Breast epithelium (tissue), 4 donors: ENCODE measurements around the gene OR4D9. TPM values are rescaled to one million over a fixed set of nuclear protein-coding genes. Genes with fewer than 3 reads are reported as not detected.
"Not testable (repeated sequence)": the region's sequence is repeated elsewhere in the genome, so short reads cannot be mapped to it uniquely, and the experiment has no call there.

Experiments
- DNase-seq, 2 donors: peaks; one replicate each; pipeline ENCODE4 v3.0.0-alpha.2; 2019; ENCODE audit warnings: low spot score in 2 of 2
- H3K27ac ChIP-seq, 2 donors: fragments of 200-600 bp; sonication (generic) in 1 of 2; one replicate each; pipeline ENCODE4 v1.5.1; 2016 to 2019; ENCODE audit warnings: mild to moderate bottlenecking in 1 of 2
- H3K27me3 ChIP-seq, 2 donors: fragments of 200-600 bp; sonication (generic) in 1 of 2; one replicate each; pipeline versions ENCODE4 v1.5.1 to v1.6.0; 2017 to 2019; ENCODE audit warnings: control low read depth in 1 of 2, mild to moderate bottlenecking in 1 of 2
- H3K36me3 ChIP-seq: fragments of 200-600 bp; one replicate; pipeline ENCODE4 v1.5.1; 2019
- H3K4me1 ChIP-seq, 2 donors: fragments of 200-600 bp; sonication (generic); one replicate each; pipeline ENCODE4 v1.5.1; 2016 to 2019; ENCODE audit warnings: control low read depth in 1 of 2
- H3K4me3 ChIP-seq, 3 donors: fragments of 200-600 bp; sonication (generic); 1 replicate in 2 of 3; 2 replicates in 1 of 3; pipeline ENCODE4 v1.5.1; 2016 to 2019; ENCODE audit warnings: mild to moderate bottlenecking in 3 of 3, moderate library complexity in 2 of 3
- H3K9me3 ChIP-seq, 2 donors: fragments of 200-600 bp; sonication (generic) in 1 of 2; one replicate each; pipeline ENCODE4 v1.5.1; 2016 to 2019; ENCODE audit warnings: control low read depth in 1 of 2
- POLR2A ChIP-seq: fragments of 450-650 bp; IDR thresholded peaks from one replicate; pipeline ENCODE4 v1.6.1; 2016; ENCODE audit warnings: antibody characterized with exemption, mild to moderate bottlenecking, moderate library complexity
- POLR2AphosphoS5 ChIP-seq, 3 donors: sonication (generic); formaldehyde crosslinking; IDR thresholded peaks; one replicate each; pipeline ENCODE4 v1.6.1; 2017; ENCODE audit warnings: antibody characterized with exemption in 3 of 3
- intact Hi-C: fragments of 100-400 bp; cut with DNase I; formaldehyde crosslinking; loops from one replicate; pipeline ENCODE4 v1.15.1; 2023; ENCODE audit warnings: low total_unique reads
- total RNA-seq, 3 donors: library from RNA; depleted of rRNA; stranded (reverse); fragments of >200 nt; gene quantifications; one replicate each; pipeline ENCODE4 v1.1.0, GENCODE V29; 2016
- TF ChIP-seq, protein P1 (sequence below), 3 donors: fragments of 450-650 bp; IDR thresholded peaks; one replicate each; pipeline ENCODE4 v1.5.1; 2016 to 2017; ENCODE audit warnings: antibody characterized with exemption in 3 of 3, mild to moderate bottlenecking in 3 of 3, moderate library complexity in 3 of 3

The OR4D9 gene
- total RNA-seq, 3 donors from 2014 or later: not detected

DNA sequence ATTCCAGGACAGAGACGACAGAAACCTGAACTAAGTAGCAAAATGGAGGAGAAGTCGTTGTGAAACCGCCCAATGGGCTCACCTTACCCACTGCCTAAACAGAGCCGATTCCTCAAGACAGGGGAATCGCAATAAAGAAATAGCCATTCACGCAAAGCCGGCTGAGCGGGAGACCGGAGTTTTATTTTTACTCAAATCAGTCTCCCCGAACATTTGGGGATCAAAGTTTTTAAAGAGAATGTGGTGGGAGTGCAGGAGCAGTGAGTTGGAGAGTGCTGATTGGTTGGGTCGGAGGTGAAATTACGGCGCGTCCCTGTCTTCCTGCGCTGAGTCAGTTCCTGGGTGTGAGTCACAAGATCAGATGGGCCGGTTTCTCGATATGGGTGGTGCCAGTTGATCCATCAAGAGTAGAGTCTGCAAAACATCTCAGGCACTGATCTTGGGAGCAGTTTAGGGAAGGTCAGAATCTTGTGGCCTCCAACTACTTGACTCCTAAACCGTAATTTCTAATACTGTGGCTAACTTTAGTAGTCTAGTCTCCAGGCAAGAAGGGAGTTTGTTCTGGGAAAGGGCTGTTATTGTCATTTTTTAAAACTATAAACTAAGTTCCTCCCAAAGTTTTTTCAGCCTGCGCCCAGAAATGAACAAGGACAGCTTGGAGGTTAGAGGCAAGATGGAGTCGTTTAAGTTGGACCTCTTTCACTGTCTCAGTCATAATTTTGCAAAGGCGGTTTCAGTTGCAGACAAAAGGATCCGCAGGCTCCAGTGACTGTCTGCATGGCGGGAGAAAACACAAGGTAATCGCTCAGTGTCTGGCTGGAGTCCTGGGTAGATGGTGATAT lies 34.1 kb downstream of the OR4D9 start:
- no peaks in the 10 kb centered on the region for H3K36me3 ChIP-seq
- no peaks in the 10 kb centered on the region for H3K9me3 ChIP-seq
- no peak overlapping the region for H3K4me3 ChIP-seq
- H3K27me3 ChIP-seq: no peaks in the 10 kb centered on the region
- no peak for DNase-seq
- H3K4me1 ChIP-seq: peaks cover 0 to 3% of the 10 kb centered on the region in 2 donors
- TF ChIP-seq POLR2A: no peak
- TF ChIP-seq POLR2AphosphoS5 (IDR thresholded peaks at IDR 0.05): no peak
- intact Hi-C loops: no loop called here
- H3K27ac ChIP-seq: no peak overlapping the region

DNA sequence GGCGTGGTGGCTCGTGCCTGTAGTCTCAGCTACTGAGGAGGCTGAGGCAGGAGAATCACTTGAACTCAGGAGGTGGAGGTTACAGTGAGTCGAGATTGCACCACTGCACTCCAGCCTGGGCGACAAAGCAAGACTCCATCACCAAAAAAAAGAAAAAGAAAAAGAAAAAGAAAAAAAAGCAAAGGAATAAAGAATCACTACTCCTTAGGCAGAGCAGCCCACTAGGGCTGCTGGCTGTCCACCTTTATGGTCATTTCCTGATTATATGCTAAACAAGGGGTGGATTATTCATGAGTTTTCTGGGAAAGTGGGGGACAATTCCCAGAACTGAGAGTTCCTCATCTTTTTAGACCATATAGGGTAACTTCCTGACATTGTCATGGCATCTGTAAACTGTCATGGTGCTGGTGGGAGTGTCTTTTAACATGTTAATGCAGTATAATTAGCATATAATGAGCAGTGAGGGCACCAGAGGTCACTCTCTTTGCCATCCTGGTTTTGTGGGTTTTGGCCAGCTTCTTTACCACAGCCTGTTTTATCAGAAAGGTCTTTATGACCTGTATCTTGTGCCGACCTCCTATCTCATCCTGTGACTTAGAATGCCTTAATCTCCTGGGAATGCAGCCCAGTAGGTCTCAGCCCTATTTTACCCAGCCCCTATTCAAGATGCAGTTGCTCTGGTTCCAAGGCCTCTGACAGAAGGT lies 36.4 kb downstream of the OR4D9 start:
- H3K9me3 ChIP-seq, H3K27me3 ChIP-seq, DNase-seq, H3K4me3 ChIP-seq, intact Hi-C loops, H3K27ac ChIP-seq, H3K4me1 ChIP-seq, H3K36me3 ChIP-seq: not testable (repeated sequence)

DNA sequence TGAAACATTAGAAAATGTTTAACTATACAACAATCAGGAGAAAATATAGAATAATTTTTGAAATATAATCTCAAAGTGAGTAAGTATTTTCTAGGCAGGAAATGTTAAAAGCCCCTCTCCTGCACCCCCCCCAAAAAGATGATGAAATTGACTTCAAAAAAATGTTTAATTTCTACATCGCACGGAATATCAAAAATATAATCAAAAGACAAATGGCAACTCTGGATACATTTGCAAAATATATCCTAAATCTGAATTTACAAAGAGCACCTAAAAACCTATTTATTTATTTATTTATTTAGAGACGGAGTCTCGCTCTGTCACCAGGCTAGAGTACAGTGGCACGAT lies 36.9 kb downstream of the OR4D9 start:
- intact Hi-C loops: no loop called here
- Histone ChIP-seq H3K27me3 (no peaks in the 10 kb centered on the region), H3K27ac (no peak overlapping the region), H3K9me3 (no peaks in the 10 kb centered on the region), H3K4me1 (peaks cover 0 to 5% of the 10 kb centered on the region in 2 donors), H3K4me3 (no peak overlapping the region), H3K36me3 (no peaks in the 10 kb centered on the region)
- TF ChIP-seq POLR2A: no peak
- TF ChIP-seq, protein P1, sequence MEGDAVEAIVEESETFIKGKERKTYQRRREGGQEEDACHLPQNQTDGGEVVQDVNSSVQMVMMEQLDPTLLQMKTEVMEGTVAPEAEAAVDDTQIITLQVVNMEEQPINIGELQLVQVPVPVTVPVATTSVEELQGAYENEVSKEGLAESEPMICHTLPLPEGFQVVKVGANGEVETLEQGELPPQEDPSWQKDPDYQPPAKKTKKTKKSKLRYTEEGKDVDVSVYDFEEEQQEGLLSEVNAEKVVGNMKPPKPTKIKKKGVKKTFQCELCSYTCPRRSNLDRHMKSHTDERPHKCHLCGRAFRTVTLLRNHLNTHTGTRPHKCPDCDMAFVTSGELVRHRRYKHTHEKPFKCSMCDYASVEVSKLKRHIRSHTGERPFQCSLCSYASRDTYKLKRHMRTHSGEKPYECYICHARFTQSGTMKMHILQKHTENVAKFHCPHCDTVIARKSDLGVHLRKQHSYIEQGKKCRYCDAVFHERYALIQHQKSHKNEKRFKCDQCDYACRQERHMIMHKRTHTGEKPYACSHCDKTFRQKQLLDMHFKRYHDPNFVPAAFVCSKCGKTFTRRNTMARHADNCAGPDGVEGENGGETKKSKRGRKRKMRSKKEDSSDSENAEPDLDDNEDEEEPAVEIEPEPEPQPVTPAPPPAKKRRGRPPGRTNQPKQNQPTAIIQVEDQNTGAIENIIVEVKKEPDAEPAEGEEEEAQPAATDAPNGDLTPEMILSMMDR (IDR thresholded peaks at IDR 0.05): no peak
- no peak for TF ChIP-seq POLR2AphosphoS5 (IDR thresholded peaks at IDR 0.05)
- no peak for DNase-seq

DNA sequence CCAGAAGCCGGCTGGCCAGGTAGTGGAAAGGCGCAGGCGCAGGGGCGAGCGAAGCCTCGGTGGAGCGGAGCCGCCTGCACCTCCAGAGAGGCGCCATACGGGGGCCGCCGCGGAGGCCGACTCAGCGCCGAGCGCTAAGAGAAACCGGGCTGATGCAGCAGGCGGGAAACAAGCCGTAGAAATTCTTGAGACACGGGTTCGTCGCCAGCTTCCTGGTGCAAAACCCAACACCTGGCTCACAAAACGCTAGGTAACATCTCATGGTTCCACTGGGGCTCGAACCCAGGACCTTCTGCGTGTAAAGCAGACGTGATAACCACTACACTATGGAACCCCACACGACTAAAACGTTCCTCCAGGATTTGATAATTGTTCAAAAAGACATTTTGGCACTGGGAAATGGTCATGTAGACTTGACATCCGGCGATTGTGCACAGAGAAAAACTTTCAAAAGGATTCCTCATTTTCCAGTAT lies 39.1 kb downstream of the OR4D9 start:
- no peaks in the 10 kb centered on the region for H3K9me3 ChIP-seq
- TF ChIP-seq POLR2A (no peak), POLR2AphosphoS5 (IDR thresholded peaks at IDR 0.05) (peak; percentile 10 to 77 (median 49))
- TF ChIP-seq, protein P1 (IDR thresholded peaks at IDR 0.05): peak; percentile 52 to 74 (median 59)
- intact Hi-C loops: no loop called here
- peak; percentile 75 to 86 for DNase-seq
- H3K27ac ChIP-seq: peak overlapping the region; percentile 87 to 88
- peak overlapping the region; percentile 51 to 76 (median 59) for H3K4me3 ChIP-seq
- no peaks in the 10 kb centered on the region for H3K36me3 ChIP-seq
- H3K27me3 ChIP-seq: no peaks in the 10 kb centered on the region
- H3K4me1 ChIP-seq: peaks cover 0 to 5% of the 10 kb centered on the region in 2 donors

DNA sequence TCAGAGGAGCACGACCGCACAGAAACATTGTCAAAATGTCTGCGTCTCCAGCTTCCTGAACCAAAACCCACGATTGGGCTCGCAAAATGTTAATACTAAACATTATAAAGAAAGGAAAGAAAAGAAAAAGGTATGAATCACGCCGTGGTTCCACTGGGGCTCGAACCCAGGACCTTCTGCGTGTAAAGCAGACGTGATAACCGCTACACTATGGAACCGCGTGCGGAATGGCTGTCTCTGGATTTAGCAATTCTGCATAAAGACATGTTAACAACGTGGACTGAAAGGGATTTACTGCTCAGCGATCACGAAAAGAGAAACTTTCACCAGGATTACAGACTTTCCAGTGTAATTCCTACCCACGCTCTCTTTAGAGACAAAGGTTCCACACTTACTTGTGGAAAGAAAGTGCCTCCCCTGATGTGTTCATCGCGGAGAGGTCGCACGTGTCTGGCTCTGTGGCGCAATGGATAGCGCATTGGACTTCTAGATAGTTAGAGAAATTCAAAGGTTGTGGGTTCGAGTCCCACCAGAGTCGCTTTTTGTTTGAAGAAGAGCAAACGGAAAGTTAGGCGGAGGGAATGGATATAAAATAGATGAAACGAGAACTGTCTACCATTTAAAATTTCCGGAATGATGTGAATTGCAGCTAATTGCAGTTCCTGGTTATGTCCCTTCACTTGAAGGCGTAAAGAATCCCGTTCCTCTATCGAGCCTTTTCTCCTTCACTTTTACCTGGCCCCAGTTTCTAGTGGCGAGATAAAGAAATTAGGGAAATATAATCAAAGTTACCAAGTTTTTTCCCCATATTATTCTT lies 39.7 kb downstream of the OR4D9 start:
- no peaks in the 10 kb centered on the region for H3K9me3 ChIP-seq
- intact Hi-C loops: no loop called here
- peak overlapping the region; percentile 87 to 88 for H3K27ac ChIP-seq
- H3K4me1 ChIP-seq: peaks cover 0 to 5% of the 10 kb centered on the region in 2 donors
- TF ChIP-seq POLR2AphosphoS5 (IDR thresholded peaks at IDR 0.05): peak in 2 of 3 donors; percentile 48 to 83
- TF ChIP-seq, protein P1 (IDR thresholded peaks at IDR 0.05): no peak
- no peak for TF ChIP-seq POLR2A
- no peaks in the 10 kb centered on the region for H3K36me3 ChIP-seq
- peak overlapping the region; percentile 51 to 76 (median 59) for H3K4me3 ChIP-seq
- H3K27me3 ChIP-seq: no peaks in the 10 kb centered on the region
- peak; percentile 77 to 78 for DNase-seq
